Fibroblast of lung (primary cell): ENCODE measurements around the gene RTL10. TPM values are rescaled to one million over a fixed set of nuclear protein-coding genes. Genes with fewer than 3 reads are reported as not detected.
A peak's percentile ranks its signal among the peaks of the same experiment; 100 is the strongest.

Experiments
- DNase-seq, 2 donors: peaks; one replicate each; pipeline versions ENCODE4 v3.0.0 to v3.0.0-alpha.2; 2010; ENCODE audit warnings: low read depth in 2 of 2
- H2AFZ ChIP-seq: 2 replicates; pipeline ENCODE4 v1.5.1; 2012; ENCODE audit warnings: low read length, control low read depth, inconsistent platforms
- H3K27ac ChIP-seq: 2 replicates; pipeline ENCODE4 v1.5.1; 2011; ENCODE audit warnings: low read length, control low read depth; ENCODE audit not compliant: insufficient read depth
- H3K27me3 ChIP-seq: 2 replicates; pipeline ENCODE4 v1.5.1; 2011; ENCODE audit warnings: mild to moderate bottlenecking, low read length; ENCODE audit not compliant: control insufficient read depth, insufficient read depth
- H3K36me3 ChIP-seq: 2 replicates; pipeline ENCODE4 v1.5.1; 2011; ENCODE audit warnings: low read length; ENCODE audit not compliant: control insufficient read depth, insufficient read depth
- H3K4me1 ChIP-seq: 2 replicates; pipeline ENCODE4 v1.5.1; 2011; ENCODE audit warnings: low read length; ENCODE audit not compliant: control insufficient read depth, insufficient read depth; ENCODE audit errors: extremely low read depth
- H3K4me2 ChIP-seq: 2 replicates; pipeline ENCODE4 v1.5.1; 2011; ENCODE audit warnings: low read length, control low read depth; ENCODE audit not compliant: insufficient read depth; ENCODE audit errors: extremely low read depth
- H3K4me3 ChIP-seq, 4 experiments: fragments of 200-600 bp in 1 of 4; sonication (generic) in 1 of 4; replicated peaks in 1 of 4; 2 replicates each; pipeline ENCODE4 v1.5.1; 2011 to 2016; ENCODE audit warnings: low read length in 4 of 4, low read depth in 3 of 4, mild to moderate bottlenecking in 3 of 4, control low read depth in 2 of 4, inconsistent platforms in 1 of 4, mixed read lengths in 1 of 4; ENCODE audit not compliant: insufficient read depth in 1 of 4; ENCODE audit errors: control extremely low read depth in 1 of 4
- H3K79me2 ChIP-seq: 2 replicates; pipeline ENCODE4 v1.5.1; 2012; ENCODE audit warnings: mild to moderate bottlenecking, low read length, inconsistent platforms; ENCODE audit not compliant: control insufficient read depth, insufficient read depth
- H3K9ac ChIP-seq: 2 replicates; pipeline ENCODE4 v1.5.1; 2011; ENCODE audit warnings: mild to moderate bottlenecking, low read length, control low read depth; ENCODE audit not compliant: insufficient read depth
- H3K9me3 ChIP-seq: 2 replicates; pipeline ENCODE4 v1.5.1; 2012; ENCODE audit warnings: low read depth, low read length; ENCODE audit not compliant: control insufficient read depth, insufficient read depth
- H4K20me1 ChIP-seq: 2 replicates; pipeline ENCODE4 v1.5.1; 2011; ENCODE audit warnings: low read length; ENCODE audit not compliant: control insufficient read depth, insufficient read depth; ENCODE audit errors: extremely low read depth
- EZH2 ChIP-seq: IDR thresholded peaks from 2 replicates; pipeline ENCODE4 v1.5.1; 2012; ENCODE audit warnings: low read length, control low read depth, mild to moderate bottlenecking; ENCODE audit errors: missing control alignments
- polyA plus RNA-seq, 2 donors: library from polyadenylated mRNA; depleted of rRNA in 1 of 2; stranded (reverse) in 1 of 2; unstranded in 1 of 2; fragments of >200 nt; gene quantifications; 2 replicates each; pipeline ENCODE4 v1.2.1, GENCODE V29; 2011 to 2012; ENCODE audit warnings: missing spikeins in 1 of 2
- total RNA-seq: library from RNA; depleted of rRNA; stranded (reverse); fragments of >200 nt; gene quantifications from 2 replicates; pipeline ENCODE4 v1.2.1, GENCODE V29; 2014
- TF ChIP-seq, protein P1 (sequence below), 2 donors: IDR thresholded peaks in 1 of 2; conservative IDR thresholded peaks in 1 of 2; 1 replicate in 1 of 2; 2 replicates in 1 of 2; pipeline ENCODE4 v1.5.1; 2011 to 2012; ENCODE audit warnings: low read length in 2 of 2, control low read depth in 1 of 2, inconsistent platforms in 1 of 2, low read depth in 1 of 2, mild to moderate bottlenecking in 1 of 2

RTL10 gene
- total and polyA plus RNA-seq, 2 donors (not counting 1 experiment from before 2014, with no cell fraction given), result 6.5 to 7.3 TPM

DNA sequence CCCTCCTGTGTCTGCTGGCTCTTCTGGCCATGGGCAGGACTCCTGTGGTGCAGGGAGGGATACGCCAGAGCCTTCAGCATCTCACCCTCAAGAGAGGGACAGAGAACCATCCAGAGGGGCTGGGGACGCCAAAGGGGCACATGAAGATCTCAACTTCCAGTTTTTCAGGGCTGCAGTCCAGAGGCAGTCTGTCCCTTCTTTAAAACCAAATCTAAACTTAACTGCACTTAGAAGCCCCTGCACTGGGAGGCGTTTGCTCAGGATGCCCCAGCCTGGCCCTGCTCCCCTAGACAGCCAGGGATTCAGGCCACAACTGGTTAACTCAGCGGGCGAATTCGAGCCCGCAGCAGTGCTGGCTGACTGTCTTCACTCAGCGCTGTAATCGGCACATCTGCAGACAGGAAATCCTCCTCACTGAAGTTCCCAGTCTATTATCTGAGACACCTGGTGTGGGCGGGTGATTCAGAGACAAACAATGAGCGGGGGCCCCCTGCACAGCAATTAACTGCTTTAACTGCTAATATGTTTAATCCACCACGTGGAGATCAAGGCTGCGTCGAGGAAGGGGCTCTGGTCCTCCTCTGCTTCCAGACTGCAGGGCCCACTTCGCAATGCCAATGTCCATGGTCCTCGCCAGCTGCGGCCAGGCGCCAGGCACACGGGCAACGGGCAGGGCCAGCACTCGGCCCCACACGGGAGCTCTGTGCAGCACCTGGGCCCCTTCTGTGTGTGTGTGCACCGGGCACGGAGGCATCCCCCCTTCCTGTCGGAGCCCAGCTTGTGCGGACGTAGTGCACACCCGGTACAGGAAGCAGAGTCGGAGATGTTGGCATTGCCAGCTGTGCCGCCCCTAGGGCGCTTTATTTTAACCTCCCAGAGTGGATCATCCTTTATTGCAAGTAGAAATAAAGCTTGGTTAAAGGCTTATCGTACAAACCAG lies 36.9 kb upstream of the RTL10 start:
- Histone ChIP-seq H3K27me3 (no peaks in the 10 kb centered on the region), H3K9ac (no peak overlapping the region), H3K27ac (peak overlapping the region; percentile 19), H3K4me1 (peaks cover 15% of the 10 kb centered on the region), H3K4me3 (no peak overlapping the region), H3K4me2 (peak overlapping the region; percentile 52), H3K79me2 (no peaks in the 10 kb centered on the region), H4K20me1 (no peaks in the 10 kb centered on the region), H3K9me3 (no peaks in the 10 kb centered on the region), H2AFZ (no peak overlapping the region), H3K36me3 (peaks cover 1% of the 10 kb centered on the region)
- peak; percentile 43 to 92 for DNase-seq
- TF ChIP-seq, protein P1, sequence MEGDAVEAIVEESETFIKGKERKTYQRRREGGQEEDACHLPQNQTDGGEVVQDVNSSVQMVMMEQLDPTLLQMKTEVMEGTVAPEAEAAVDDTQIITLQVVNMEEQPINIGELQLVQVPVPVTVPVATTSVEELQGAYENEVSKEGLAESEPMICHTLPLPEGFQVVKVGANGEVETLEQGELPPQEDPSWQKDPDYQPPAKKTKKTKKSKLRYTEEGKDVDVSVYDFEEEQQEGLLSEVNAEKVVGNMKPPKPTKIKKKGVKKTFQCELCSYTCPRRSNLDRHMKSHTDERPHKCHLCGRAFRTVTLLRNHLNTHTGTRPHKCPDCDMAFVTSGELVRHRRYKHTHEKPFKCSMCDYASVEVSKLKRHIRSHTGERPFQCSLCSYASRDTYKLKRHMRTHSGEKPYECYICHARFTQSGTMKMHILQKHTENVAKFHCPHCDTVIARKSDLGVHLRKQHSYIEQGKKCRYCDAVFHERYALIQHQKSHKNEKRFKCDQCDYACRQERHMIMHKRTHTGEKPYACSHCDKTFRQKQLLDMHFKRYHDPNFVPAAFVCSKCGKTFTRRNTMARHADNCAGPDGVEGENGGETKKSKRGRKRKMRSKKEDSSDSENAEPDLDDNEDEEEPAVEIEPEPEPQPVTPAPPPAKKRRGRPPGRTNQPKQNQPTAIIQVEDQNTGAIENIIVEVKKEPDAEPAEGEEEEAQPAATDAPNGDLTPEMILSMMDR (conservative IDR thresholded peaks at IDR 0.05 in 1 of 2, IDR thresholded peaks at IDR 0.05 in 1 of 2; ENCODE audit: low read depth in 1 of 2, low read length in 2 of 2), result no peak
- TF ChIP-seq EZH2, result no peak

DNA sequence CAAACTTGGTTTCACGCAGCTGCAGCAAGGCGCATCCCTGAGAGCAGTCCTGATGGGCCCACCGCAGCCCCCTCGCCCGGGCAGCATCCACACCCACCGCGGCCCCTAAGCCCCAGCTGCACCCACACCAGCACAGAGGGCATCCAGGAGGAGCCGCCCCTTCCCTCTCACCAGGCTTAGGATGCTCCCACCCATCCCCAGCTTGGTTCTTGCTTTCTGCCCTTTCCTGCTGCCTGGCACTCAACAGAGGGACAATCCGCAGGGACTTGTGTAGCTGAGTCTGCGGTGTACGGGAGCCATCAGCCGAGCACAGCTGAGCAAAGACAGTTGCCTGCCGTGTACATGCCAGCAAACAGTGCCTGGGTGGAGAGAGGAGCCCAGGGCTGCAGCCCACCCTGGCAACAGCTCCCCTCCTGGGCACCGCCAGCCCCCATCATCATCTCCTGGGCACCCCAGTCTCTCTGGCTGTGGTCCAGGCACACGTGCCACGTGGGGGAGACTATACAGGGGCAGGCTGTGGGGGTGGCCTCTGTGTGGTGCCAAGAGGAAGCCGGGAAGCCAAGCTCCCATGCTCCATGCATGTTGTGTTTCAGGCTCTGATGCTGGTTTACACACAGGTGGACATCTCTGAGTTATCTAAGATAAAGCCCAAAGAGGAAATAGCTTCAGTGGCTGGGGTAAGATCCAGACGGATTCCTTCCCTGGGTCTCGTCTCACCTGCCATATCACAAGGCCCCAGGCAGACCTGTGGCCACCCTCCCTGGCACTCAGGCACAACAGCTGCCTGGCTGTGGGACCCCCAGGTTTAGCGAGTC lies 36.0 kb upstream of the RTL10 start:
- Histone ChIP-seq H4K20me1 (no peaks in the 10 kb centered on the region), H3K79me2 (no peaks in the 10 kb centered on the region), H2AFZ (no peak overlapping the region), H3K4me2 (no peak overlapping the region), H3K4me3 (no peak overlapping the region), H3K9me3 (no peaks in the 10 kb centered on the region), H3K27me3 (no peaks in the 10 kb centered on the region), H3K36me3 (peaks cover 1% of the 10 kb centered on the region), H3K27ac (no peak overlapping the region), H3K4me1 (peaks cover 17% of the 10 kb centered on the region), H3K9ac (no peak overlapping the region)
- no peak for DNase-seq
- TF ChIP-seq EZH2, result no peak
- TF ChIP-seq, protein P1 (conservative IDR thresholded peaks at IDR 0.05 in 1 of 2, IDR thresholded peaks at IDR 0.05 in 1 of 2; ENCODE audit: low read depth in 1 of 2, low read length in 2 of 2), result no peak

GRCh38 chr22:19889951-19890350 lies 35.3 kb upstream of the RTL10 start:
- H3K9me3 ChIP-seq, result no peaks in the 10 kb centered on the region
- no peak overlapping the region for H2AFZ ChIP-seq
- H3K79me2 ChIP-seq, result no peaks in the 10 kb centered on the region
- H3K9ac ChIP-seq, result no peak overlapping the region
- H3K27me3 ChIP-seq, result no peaks in the 10 kb centered on the region
- no peaks in the 10 kb centered on the region for H4K20me1 ChIP-seq
- H3K4me2 ChIP-seq, result no peak overlapping the region
- peaks cover 17% of the 10 kb centered on the region for H3K4me1 ChIP-seq
- H3K4me3 ChIP-seq, result no peak overlapping the region
- peaks cover 1% of the 10 kb centered on the region for H3K36me3 ChIP-seq
- no peak overlapping the region for H3K27ac ChIP-seq
- DNase-seq, result no peak
- TF ChIP-seq, protein P1 (conservative IDR thresholded peaks at IDR 0.05 in 1 of 2, IDR thresholded peaks at IDR 0.05 in 1 of 2; ENCODE audit: low read depth in 1 of 2, low read length in 2 of 2), result no peak
- TF ChIP-seq EZH2, result no peak
